ENCODE results near the gene CPT2. TPM values are rescaled to one million over a fixed set of nuclear protein-coding genes. Genes with fewer than 3 reads are reported as not detected.
"Not testable (repeated sequence)": the region's sequence is repeated elsewhere in the genome, so short reads cannot be mapped to it uniquely, and the experiment has no call there.

CPT2 gene
- polyA plus RNA-seq, 2 of the 4 experiments (the other 2 are of a cell fraction): 5.9 to 8.4 TPM

DNA sequence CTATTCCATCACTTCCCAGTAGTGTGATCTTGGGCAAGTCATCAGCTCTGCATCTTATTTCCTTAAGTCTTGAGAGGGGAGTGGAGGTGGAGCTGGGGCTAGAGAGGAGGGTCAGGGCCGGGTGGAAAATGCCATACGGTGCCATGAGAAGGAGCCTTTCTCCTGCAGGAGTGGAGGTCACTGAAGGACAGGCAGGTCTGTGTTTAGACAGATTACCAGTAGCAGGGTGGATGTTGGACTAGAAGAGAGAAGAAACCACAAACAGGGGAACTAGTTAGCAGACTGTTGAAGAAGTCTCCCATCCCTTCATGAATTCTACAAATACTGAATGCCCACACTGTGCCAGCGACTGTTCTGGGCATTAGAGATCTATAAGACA is 13.9 kb upstream of the CPT2 start (continued):
- TF ChIP-seq, protein P1, sequence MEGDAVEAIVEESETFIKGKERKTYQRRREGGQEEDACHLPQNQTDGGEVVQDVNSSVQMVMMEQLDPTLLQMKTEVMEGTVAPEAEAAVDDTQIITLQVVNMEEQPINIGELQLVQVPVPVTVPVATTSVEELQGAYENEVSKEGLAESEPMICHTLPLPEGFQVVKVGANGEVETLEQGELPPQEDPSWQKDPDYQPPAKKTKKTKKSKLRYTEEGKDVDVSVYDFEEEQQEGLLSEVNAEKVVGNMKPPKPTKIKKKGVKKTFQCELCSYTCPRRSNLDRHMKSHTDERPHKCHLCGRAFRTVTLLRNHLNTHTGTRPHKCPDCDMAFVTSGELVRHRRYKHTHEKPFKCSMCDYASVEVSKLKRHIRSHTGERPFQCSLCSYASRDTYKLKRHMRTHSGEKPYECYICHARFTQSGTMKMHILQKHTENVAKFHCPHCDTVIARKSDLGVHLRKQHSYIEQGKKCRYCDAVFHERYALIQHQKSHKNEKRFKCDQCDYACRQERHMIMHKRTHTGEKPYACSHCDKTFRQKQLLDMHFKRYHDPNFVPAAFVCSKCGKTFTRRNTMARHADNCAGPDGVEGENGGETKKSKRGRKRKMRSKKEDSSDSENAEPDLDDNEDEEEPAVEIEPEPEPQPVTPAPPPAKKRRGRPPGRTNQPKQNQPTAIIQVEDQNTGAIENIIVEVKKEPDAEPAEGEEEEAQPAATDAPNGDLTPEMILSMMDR (IDR thresholded peaks at IDR 0.05): no peak
- TF ChIP-seq SMC3 (IDR thresholded peaks at IDR 0.05): no peak

DNA sequence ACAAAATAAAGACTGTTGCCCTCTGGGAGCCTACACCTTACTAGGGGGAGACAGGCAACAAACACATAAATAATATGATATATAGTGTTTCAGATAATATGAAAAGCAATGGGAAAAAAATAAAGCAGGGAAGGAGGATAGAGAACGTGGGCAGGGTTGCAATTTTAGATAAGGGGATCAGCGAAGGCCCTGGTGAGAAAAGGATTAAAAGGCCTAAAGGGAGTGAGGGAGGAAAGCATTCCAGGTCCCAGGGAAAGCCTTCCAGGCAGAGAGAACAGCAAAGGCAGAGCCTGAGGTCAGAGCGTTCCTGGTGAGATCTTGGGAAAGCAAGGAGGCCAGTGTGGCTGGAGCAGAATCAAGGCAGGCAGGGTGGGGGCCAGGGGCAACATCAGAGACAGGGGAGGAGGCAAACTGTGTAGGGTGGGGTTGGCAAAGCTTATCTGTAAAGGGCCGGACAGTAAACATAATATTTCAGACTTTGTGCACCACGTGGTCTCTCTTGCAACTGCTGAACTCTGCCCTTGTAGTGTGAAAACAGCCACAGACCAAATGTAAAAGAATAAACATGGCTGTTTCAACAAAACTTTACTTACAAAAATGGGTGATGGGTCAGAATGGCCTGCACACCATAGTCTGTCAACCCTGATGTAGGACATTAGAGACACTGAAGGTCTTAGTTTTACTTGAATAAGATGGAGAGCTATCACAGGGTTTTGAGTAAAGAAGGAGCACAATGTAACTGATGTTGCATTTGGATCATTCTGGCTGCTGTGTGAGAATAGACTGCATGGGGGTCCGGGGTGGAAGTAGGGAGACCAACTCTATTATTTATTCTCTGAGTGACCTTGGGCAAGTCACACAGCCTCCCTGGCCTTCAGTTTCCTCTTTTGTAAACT is 13.3 kb upstream of the CPT2 start:
- CTCF ChIA-PET: interaction anchor here (0.6 to 3.0 kb wide), 15 partner anchors 8 to 305 kb away, joined by 3 to 24 read pairs (median 5); partner anchors contain the start of genes CPT2 and ECHDC2
- Histone ChIP-seq H3K4me3 (no peak overlapping the region), H3K27ac (peak overlapping the region in 1 of 2 experiments; percentile 64; a peak in 3 of 6 replicates), H3K4me2 (peak overlapping the region; percentile 29; the same call in 1 of the 3 replicates), H3K4me1 (peaks cover 14% of the 10 kb centered on the region; the same call in 2 of the 3 replicates), H3K9me3 (no peaks in the 10 kb centered on the region)
- no peak for FAIRE-seq
- DNase-seq (ENCODE audit: low read depth in 1 of 2, low spot score in 1 of 2): no peak
- WGBS (ENCODE audit: missing lambda C conversion rate): 53% methylated on average over 6 of the region's 6 CpGs
- ATAC-seq: no peak; a peak in 1 of 6 replicates
- POLR2A ChIA-PET: no interaction called here
- TF ChIP-seq RFX5 (IDR thresholded peaks at IDR 0.05) (no peak), CHD2 (IDR thresholded peaks at IDR 0.05; ENCODE audit: low read length, partially characterized antibody) (no peak), RAD21 (conservative IDR thresholded peaks at IDR 0.05 in 1 of 2, IDR thresholded peaks at IDR 0.05 in 1 of 2) (no peak), JUN (IDR thresholded peaks at IDR 0.05) (no peak), NPAS2 (CRISPR knock-in tag; IDR thresholded peaks at IDR 0.05; ENCODE audit: borderline replicate concordance) (no peak)
- TF ChIP-seq, protein P1 (IDR thresholded peaks at IDR 0.05): no peak

DNA sequence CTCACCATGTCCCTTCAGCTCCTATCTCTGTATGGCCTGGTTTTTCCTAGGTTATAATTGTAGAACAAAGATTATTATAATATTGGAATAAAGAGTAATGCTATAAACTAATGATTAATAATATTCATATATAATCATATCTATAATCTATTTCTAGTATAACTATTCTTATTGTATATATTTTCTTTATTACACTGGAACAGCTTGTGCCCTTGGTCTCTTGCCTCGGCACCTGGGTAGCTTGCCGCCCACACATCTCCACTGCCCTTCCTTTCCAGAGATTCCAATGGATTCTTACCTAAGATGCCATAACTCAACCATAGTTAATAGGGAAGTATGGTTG is 10.7 kb upstream of the CPT2 start:
- not testable (repeated sequence) for H3K4me3 ChIP-seq; H3K9me3 ChIP-seq; H3K4me2 ChIP-seq; H3K27ac ChIP-seq; ATAC-seq; DNase-seq (ENCODE audit: low read depth in 1 of 2, low spot score in 1 of 2); FAIRE-seq
- ChIA-PET POLR2A (interaction anchor here (0.5 kb wide), 1 partner anchor 223 kb away, joined by 4 read pairs; no protein-coding TSS in a partner anchor), CTCF (interaction anchor here (0.6 to 3.0 kb wide), 20 partner anchors 9 to 462 kb away, joined by 3 to 24 read pairs (median 3); partner anchors contain the start of genes CPT2 and ECHDC2)
- peaks cover 14% of the 10 kb centered on the region; the same call in 2 of the 3 replicates for H3K4me1 ChIP-seq
- TF ChIP-seq, protein P1 (IDR thresholded peaks at IDR 0.05): peak; percentile 20; the same call in 2 of the 3 replicates
- WGBS (ENCODE audit: missing lambda C conversion rate): 51% methylated on average over 2 of the region's 2 CpGs

DNA sequence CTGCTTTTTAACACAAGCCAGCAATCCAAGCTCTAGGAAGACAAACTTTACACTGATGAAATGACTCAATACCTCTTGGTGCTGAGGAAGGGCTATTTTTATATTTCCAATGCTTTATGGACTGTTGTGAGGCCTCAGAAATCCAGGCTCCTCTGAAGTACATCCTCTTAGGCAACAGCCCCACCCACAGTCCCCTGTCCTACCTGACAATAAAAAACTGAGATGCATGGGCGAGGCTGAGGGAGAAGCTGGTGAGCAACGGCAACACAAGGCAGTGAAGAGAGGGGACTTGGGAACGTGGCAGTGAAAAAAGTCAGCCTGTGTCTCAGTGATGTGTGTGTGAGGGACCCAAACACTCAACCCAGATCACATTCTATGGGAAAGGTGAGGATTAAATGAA is 10.1 kb upstream of the CPT2 start:
- DNase-seq (ENCODE audit: low read depth in 1 of 2, low spot score in 1 of 2) (no peak), ATAC-seq (no peak), FAIRE-seq (no peak)
- ChIA-PET POLR2A (interaction anchor here (0.5 kb wide), 1 partner anchor 223 kb away, joined by 4 read pairs; no protein-coding TSS in a partner anchor), CTCF (interaction anchor here (0.6 to 3.0 kb wide), 20 partner anchors 9 to 463 kb away, joined by 3 to 24 read pairs (median 3); partner anchors contain the start of genes CPT2 and ECHDC2)
- Histone ChIP-seq H3K4me1 (peaks cover 14% of the 10 kb centered on the region; the same call in 2 of the 3 replicates), H3K27ac (no peak overlapping the region), H3K9me3 (no peaks in the 10 kb centered on the region), H3K4me2 (no peak overlapping the region), H3K4me3 (no peak overlapping the region)
- 28% methylated on average over 3 of the region's 3 CpGs for WGBS (ENCODE audit: missing lambda C conversion rate)
- no peak for TF ChIP-seq EP300 (IDR thresholded peaks at IDR 0.05)
- TF ChIP-seq FOXS1 (CRISPR knock-in tag; IDR thresholded peaks at IDR 0.05): no peak
- no peak for TF ChIP-seq RAD21 (conservative IDR thresholded peaks at IDR 0.05 in 1 of 2, IDR thresholded peaks at IDR 0.05 in 1 of 2)
- TF ChIP-seq MAFK (IDR thresholded peaks at IDR 0.05; ENCODE audit: partially characterized antibody): no peak
- TF ChIP-seq, protein P1 (IDR thresholded peaks at IDR 0.05): no peak
- TF ChIP-seq, protein P2, sequence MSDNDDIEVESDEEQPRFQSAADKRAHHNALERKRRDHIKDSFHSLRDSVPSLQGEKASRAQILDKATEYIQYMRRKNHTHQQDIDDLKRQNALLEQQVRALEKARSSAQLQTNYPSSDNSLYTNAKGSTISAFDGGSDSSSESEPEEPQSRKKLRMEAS (IDR thresholded peaks at IDR 0.05): no peak
- no peak for TF ChIP-seq HEYL (CRISPR knock-in tag; IDR thresholded peaks at IDR 0.05)
- no peak for TF ChIP-seq ZNF302 (CRISPR knock-in tag; IDR thresholded peaks at IDR 0.05)
- TF ChIP-seq, protein P3, sequence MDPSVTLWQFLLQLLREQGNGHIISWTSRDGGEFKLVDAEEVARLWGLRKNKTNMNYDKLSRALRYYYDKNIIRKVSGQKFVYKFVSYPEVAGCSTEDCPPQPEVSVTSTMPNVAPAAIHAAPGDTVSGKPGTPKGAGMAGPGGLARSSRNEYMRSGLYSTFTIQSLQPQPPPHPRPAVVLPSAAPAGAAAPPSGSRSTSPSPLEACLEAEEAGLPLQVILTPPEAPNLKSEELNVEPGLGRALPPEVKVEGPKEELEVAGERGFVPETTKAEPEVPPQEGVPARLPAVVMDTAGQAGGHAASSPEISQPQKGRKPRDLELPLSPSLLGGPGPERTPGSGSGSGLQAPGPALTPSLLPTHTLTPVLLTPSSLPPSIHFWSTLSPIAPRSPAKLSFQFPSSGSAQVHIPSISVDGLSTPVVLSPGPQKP (IDR thresholded peaks at IDR 0.05; ENCODE audit: low read depth, low read length): no peak
- TF ChIP-seq PHF8 (IDR thresholded peaks at IDR 0.05; ENCODE audit: borderline replicate concordance, low read depth): no peak
- no peak for TF ChIP-seq POLR2A (IDR thresholded peaks at IDR 0.05; ENCODE audit: low read length)
- no peak for TF ChIP-seq MYC (IDR thresholded peaks at IDR 0.05; ENCODE audit: borderline replicate concordance, low read length)

Measured in A549 (cell line).